Suprapubic skin (tissue), 4 donors: Measurements from ENCODE around the gene PPP3R1. TPM values are rescaled to one million over a fixed set of nuclear protein-coding genes. Genes with fewer than 3 reads are reported as not detected.
A peak's percentile ranks its signal among the peaks of the same experiment; 100 is the strongest.

ENCODE experiments used
- DNase-seq, 2 donors: peaks; one replicate each; pipeline ENCODE4 v3.0.0-alpha.2; 2019; ENCODE audit warnings: low spot score in 2 of 2
- H3K27ac ChIP-seq: fragments of 200-600 bp; sonication (generic); one replicate; pipeline ENCODE4 v1.5.1; 2019
- H3K27me3 ChIP-seq: fragments of 200-600 bp; sonication (generic); one replicate; pipeline ENCODE4 v1.5.1; 2019
- H3K36me3 ChIP-seq: fragments of 200-600 bp; sonication (generic); one replicate; pipeline ENCODE4 v1.5.1; 2019
- H3K4me1 ChIP-seq: fragments of 200-600 bp; sonication (generic); one replicate; pipeline ENCODE4 v1.5.1; 2019
- H3K4me3 ChIP-seq: fragments of 200-600 bp; sonication (generic); one replicate; pipeline ENCODE4 v1.5.1; 2019; ENCODE audit warnings: mild to moderate bottlenecking
- H3K9me3 ChIP-seq: fragments of 200-600 bp; sonication (generic); one replicate; pipeline ENCODE4 v1.5.1; 2019
- EP300 ChIP-seq: sonication (generic); formaldehyde crosslinking; IDR thresholded peaks from one replicate; pipeline ENCODE4 v1.6.1; 2017; ENCODE audit warnings: antibody characterized with exemption
- POLR2A ChIP-seq, 2 donors: fragments of 450-650 bp; IDR thresholded peaks; one replicate each; pipeline ENCODE4 v1.6.1; 2017; ENCODE audit warnings: antibody characterized with exemption in 2 of 2, mild to moderate bottlenecking in 2 of 2, moderate library complexity in 2 of 2
- POLR2AphosphoS5 ChIP-seq, 3 donors: sonication (generic); formaldehyde crosslinking; IDR thresholded peaks; one replicate each; pipeline ENCODE4 v1.6.1; 2017; ENCODE audit warnings: antibody characterized with exemption in 3 of 3
- WGBS: methylation state at CpG from one replicate; pipeline ENCODE4 v1.1.5; 2018; 5-methylcytosine and 5-hydroxymethylcytosine counted together
- total RNA-seq, 4 donors: library from RNA; depleted of rRNA; stranded (reverse); fragments of >200 nt; gene quantifications; one replicate each; pipeline ENCODE4 v1.1.0, GENCODE V29; 2016
- TF ChIP-seq, protein P1 (sequence below), 2 donors: fragments of 200-600 bp in 1 of 2; fragments of 450-650 bp in 1 of 2; sonication (generic) in 1 of 2; IDR thresholded peaks; one replicate each; pipeline ENCODE4 v1.5.1; 2016 to 2019; ENCODE audit warnings: antibody characterized with exemption in 2 of 2, mild to moderate bottlenecking in 1 of 2, moderate library complexity in 1 of 2

PPP3R1 gene
- 10 to 100 TPM; 31.3 to 40.0 (median 36.2) TPM for total RNA-seq

- Histone ChIP-seq H3K4me3 (peak within 1 kb of the TSS; percentile 82), H3K9me3 (no peaks in the 10 kb centered on the region), H3K27ac (peak within 1 kb of the TSS; percentile 99), H3K27me3 (no peaks in the 10 kb centered on the region), H3K4me1 (peaks cover 56% of the 10 kb centered on the region), H3K36me3 (no peaks in the 10 kb centered on the region)
- TF ChIP-seq, protein P1, sequence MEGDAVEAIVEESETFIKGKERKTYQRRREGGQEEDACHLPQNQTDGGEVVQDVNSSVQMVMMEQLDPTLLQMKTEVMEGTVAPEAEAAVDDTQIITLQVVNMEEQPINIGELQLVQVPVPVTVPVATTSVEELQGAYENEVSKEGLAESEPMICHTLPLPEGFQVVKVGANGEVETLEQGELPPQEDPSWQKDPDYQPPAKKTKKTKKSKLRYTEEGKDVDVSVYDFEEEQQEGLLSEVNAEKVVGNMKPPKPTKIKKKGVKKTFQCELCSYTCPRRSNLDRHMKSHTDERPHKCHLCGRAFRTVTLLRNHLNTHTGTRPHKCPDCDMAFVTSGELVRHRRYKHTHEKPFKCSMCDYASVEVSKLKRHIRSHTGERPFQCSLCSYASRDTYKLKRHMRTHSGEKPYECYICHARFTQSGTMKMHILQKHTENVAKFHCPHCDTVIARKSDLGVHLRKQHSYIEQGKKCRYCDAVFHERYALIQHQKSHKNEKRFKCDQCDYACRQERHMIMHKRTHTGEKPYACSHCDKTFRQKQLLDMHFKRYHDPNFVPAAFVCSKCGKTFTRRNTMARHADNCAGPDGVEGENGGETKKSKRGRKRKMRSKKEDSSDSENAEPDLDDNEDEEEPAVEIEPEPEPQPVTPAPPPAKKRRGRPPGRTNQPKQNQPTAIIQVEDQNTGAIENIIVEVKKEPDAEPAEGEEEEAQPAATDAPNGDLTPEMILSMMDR (IDR thresholded peaks at IDR 0.05) = no peak
- no peak for TF ChIP-seq EP300
- TF ChIP-seq POLR2AphosphoS5 (IDR thresholded peaks at IDR 0.05) = peak in 2 of 3 donors; percentile 62 to 87
- TF ChIP-seq POLR2A (IDR thresholded peaks at IDR 0.05) = peak in 1 of 2 donors; percentile 73
- DNase-seq = peak; percentile 97 to 98
- under 1% methylated on average over 64 of the region's 79 CpGs for WGBS
Measured at GRCh38 chr2:68252400-68253218, at the start of gene PPP3R1. Gene PPP3R1 (minus strand): TSS chr2:68252532. CDS start chr2:68252127, 405 bp downstream.

DNA sequence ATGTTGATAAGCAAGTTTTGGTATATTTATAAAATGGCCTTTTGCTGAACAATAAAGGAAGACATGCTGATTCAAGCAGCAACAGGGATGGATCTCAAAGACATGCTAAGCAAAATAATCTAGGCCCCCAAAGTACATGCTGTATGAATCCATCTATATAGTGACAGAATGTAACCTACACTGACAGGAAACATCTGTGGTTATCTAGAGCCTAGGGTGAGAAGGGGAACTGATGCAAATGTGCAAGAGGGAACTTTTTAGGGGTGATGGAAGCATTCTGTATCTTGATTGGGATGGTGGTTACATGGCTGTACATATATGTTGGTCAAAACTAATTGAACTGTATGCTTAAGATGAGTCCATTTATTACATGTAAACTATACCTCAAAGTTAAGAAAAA, 43.2 kb upstream of the PPP3R1 start:
- no peak overlapping the region for H3K4me3 ChIP-seq
- TF ChIP-seq EP300 = no peak
- TF ChIP-seq POLR2A (IDR thresholded peaks at IDR 0.05) = no peak
- no peak for TF ChIP-seq POLR2AphosphoS5 (IDR thresholded peaks at IDR 0.05)
- TF ChIP-seq, protein P1 (IDR thresholded peaks at IDR 0.05) = no peak
- H3K9me3 ChIP-seq = no peaks in the 10 kb centered on the region
- no peaks in the 10 kb centered on the region for H3K36me3 ChIP-seq
- DNase-seq = no peak
- H3K4me1 ChIP-seq = peaks cover 9% of the 10 kb centered on the region
- H3K27me3 ChIP-seq = no peaks in the 10 kb centered on the region
- H3K27ac ChIP-seq = no peak overlapping the region

GRCh38 chr2:68294913-68295312, 42.6 kb upstream of the PPP3R1 start:
- peaks cover 9% of the 10 kb centered on the region for H3K4me1 ChIP-seq
- no peaks in the 10 kb centered on the region for H3K36me3 ChIP-seq
- no peaks in the 10 kb centered on the region for H3K9me3 ChIP-seq
- H3K27ac ChIP-seq = no peak overlapping the region
- H3K27me3 ChIP-seq = no peaks in the 10 kb centered on the region
- no peak for DNase-seq
- WGBS = 69% methylated on average over 2 of the region's 2 CpGs
- TF ChIP-seq, protein P1 (IDR thresholded peaks at IDR 0.05) = no peak
- TF ChIP-seq EP300 = no peak
- TF ChIP-seq POLR2AphosphoS5 (IDR thresholded peaks at IDR 0.05) = no peak
- TF ChIP-seq POLR2A (IDR thresholded peaks at IDR 0.05) = no peak
- no peak overlapping the region for H3K4me3 ChIP-seq

GRCh38 chr2:68294187-68294586, 41.9 kb upstream of the PPP3R1 start:
- peaks cover 9% of the 10 kb centered on the region for H3K4me1 ChIP-seq
- no peaks in the 10 kb centered on the region for H3K27me3 ChIP-seq
- no peak overlapping the region for H3K4me3 ChIP-seq
- no peak overlapping the region for H3K27ac ChIP-seq
- H3K36me3 ChIP-seq = no peaks in the 10 kb centered on the region
- H3K9me3 ChIP-seq = no peaks in the 10 kb centered on the region
- 89% methylated on average over 3 of the region's 3 CpGs for WGBS
- DNase-seq = no peak
- no peak for TF ChIP-seq POLR2AphosphoS5 (IDR thresholded peaks at IDR 0.05)
- TF ChIP-seq POLR2A (IDR thresholded peaks at IDR 0.05) = no peak
- TF ChIP-seq EP300 = no peak
- TF ChIP-seq, protein P1 (IDR thresholded peaks at IDR 0.05) = no peak

- 64% methylated on average over 6 of the region's 6 CpGs for WGBS
- TF ChIP-seq, protein P1 (IDR thresholded peaks at IDR 0.05) = no peak
- TF ChIP-seq POLR2AphosphoS5 (IDR thresholded peaks at IDR 0.05) (no peak), EP300 (no peak), POLR2A (IDR thresholded peaks at IDR 0.05) (no peak)
- no peak for DNase-seq
- Histone ChIP-seq H3K4me1 (peaks cover 13% of the 10 kb centered on the region), H3K36me3 (no peaks in the 10 kb centered on the region), H3K27ac (no peak overlapping the region), H3K9me3 (no peaks in the 10 kb centered on the region), H3K4me3 (no peak overlapping the region), H3K27me3 (no peaks in the 10 kb centered on the region)
Measured at GRCh38 chr2:68293755-68294154, 41.4 kb upstream of the PPP3R1 start.
